LHCN-M2 (cell line): ENCODE data around the gene ABCA3. TPM values are rescaled to one million over a fixed set of nuclear protein-coding genes. Genes with fewer than 3 reads are reported as not detected.
"Not testable (repeated sequence)": the region's sequence is repeated elsewhere in the genome, so short reads cannot be mapped to it uniquely, and the experiment has no call there.

Experiments
- DNase-seq: peaks from one replicate; pipeline ENCODE4 v3.0.0-alpha.2; 2012; ENCODE audit warnings: low read depth
- total RNA-seq: library from RNA; depleted of rRNA; stranded (reverse); fragments of >200 nt; gene quantifications from 2 replicates; pipeline ENCODE4 v1.2.3, GENCODE V29; 2014

Gene ABCA3
- total RNA-seq, 1 experiment from 2014 or later = 0.29 TPM

- DNase-seq = no peak
These were observed 82.8 kb downstream of the ABCA3 start for GRCh38 chr16:2257726-2258125.

GRCh38 chr16:2256531-2257140 lies 83.9 kb downstream of the ABCA3 start:
- DNase-seq = no peak

- no peak for DNase-seq
These were observed 87.2 kb downstream of the ABCA3 start for GRCh38 chr16:2253293-2253692.

- DNase-seq = no peak
These were observed 87.8 kb downstream of the ABCA3 start for GRCh38 chr16:2252806-2253148.

- peak; percentile 93 for DNase-seq
These were observed 89.0 kb downstream of the ABCA3 start, which contains the start of gene ECI1 for GRCh38 chr16:2251296-2252111. ECI1 (minus strand) TSS chr16:2251587; CDS start chr16:2251566, 21 bp downstream.

- peak; percentile 17 for DNase-seq
These were observed 89.8 kb downstream of the ABCA3 start for GRCh38 chr16:2250652-2251295.

- no peak for DNase-seq
These were observed 94.1 kb downstream of the ABCA3 start for GRCh38 chr16:2246301-2246885.

- DNase-seq = no peak
These were observed 95.4 kb downstream of the ABCA3 start for GRCh38 chr16:2244926-2245795.

- DNase-seq = no peak
These were observed 96.2 kb downstream of the ABCA3 start for GRCh38 chr16:2244301-2244700.

GRCh38 chr16:2243781-2244180 lies 96.7 kb downstream of the ABCA3 start:
- no peak for DNase-seq

GRCh38 chr16:2243031-2243528 lies 97.4 kb downstream of the ABCA3 start:
- DNase-seq = no peak

GRCh38 chr16:2242598-2242997 lies 97.9 kb downstream of the ABCA3 start:
- DNase-seq = no peak

GRCh38 chr16:2240331-2240730 lies 100.2 kb downstream of the ABCA3 start:
- DNase-seq = not testable (repeated sequence)

- DNase-seq = peak; percentile 78
These were observed 101.5 kb downstream of the ABCA3 start for GRCh38 chr16:2238838-2239675.

GRCh38 chr16:2238150-2238837 lies 102.2 kb downstream of the ABCA3 start:
- DNase-seq = no peak

GRCh38 chr16:2237493-2238149 lies 102.9 kb downstream of the ABCA3 start:
- no peak for DNase-seq

- no peak for DNase-seq
These were observed 103.4 kb downstream of the ABCA3 start for GRCh38 chr16:2237102-2237482.

- no peak for DNase-seq
These were observed 104.0 kb downstream of the ABCA3 start, which contains the start of gene DNASE1L2 for GRCh38 chr16:2236337-2237101. DNASE1L2 (plus strand) TSS chr16:2236444; CDS start chr16:2236817, 373 bp downstream.
